ENCODE measurements around the gene SDK1.

GRCh38 chr7:3606436-3606835 lies 305.4 kb downstream of the SDK1 start:
- no peak for TF ChIP-seq CTCF (IDR thresholded peaks at IDR 0.05; ENCODE audit: low read depth, low read length)
- no peak for TF ChIP-seq POLR2A (IDR thresholded peaks at IDR 0.05; ENCODE audit: extremely low read depth, insufficient read length)
- no peak for TF ChIP-seq MYC (IDR thresholded peaks at IDR 0.05; ENCODE audit: low read depth, low read length)
- no peak for TF ChIP-seq MAX (IDR thresholded peaks at IDR 0.05; ENCODE audit: low read depth, low read length)

Measured in NB4 (cell line).